Frontal cortex (tissue), 4 donors: Measurements from ENCODE around the gene PCDHB6. TPM values are rescaled to one million over a fixed set of nuclear protein-coding genes. Genes with fewer than 3 reads are reported as not detected.
"Not testable (repeated sequence)": the region's sequence is repeated elsewhere in the genome, so short reads cannot be mapped to it uniquely, and the experiment has no call there.

ENCODE experiments used
- DNase-seq, 2 donors: peaks; one replicate each; pipeline ENCODE4 v3.0.0; 2012; ENCODE audit warnings: low spot score in 2 of 2
- FAIRE-seq: peaks from 2 replicates; lab custom pipeline; 2012; peaks lifted over from hg19 to GRCh38; lab: Jason Lieb, UNC
- total RNA-seq: library from RNA; depleted of rRNA; stranded (reverse); fragments of >200 nt; gene quantifications from one replicate; pipeline ENCODE4 v1.2.3, GENCODE V29; 2014
- donor health status: control.
- donor health status: control.
- donor health status: control.

PCDHB6 gene
- 3.3 TPM for total RNA-seq

GRCh38 chr5:141149812-141150211, at the start of gene PCDHB6:
TSS of gene PCDHB6 (plus strand) at chr5:141150057. CDS start at chr5:141150258, 201 bp downstream.
- FAIRE-seq (no peak), DNase-seq (no peak)

GRCh38 chr5:141100243-141100805, 49.5 kb upstream of the PCDHB6 start, which contains the start of gene PCDHB3:
TSS of gene PCDHB3 (plus strand) at chr5:141100473. CDS start at chr5:141100650, 177 bp downstream.
- FAIRE-seq: no peak
- no peak for DNase-seq

GRCh38 chr5:141101059-141101458, 48.8 kb upstream of the PCDHB6 start:
- FAIRE-seq (no peak), DNase-seq (no peak)

- DNase-seq, FAIRE-seq: not testable (repeated sequence)
These were observed 47.8 kb upstream of the PCDHB6 start for GRCh38 chr5:141102070-141102469.

- DNase-seq, FAIRE-seq: not testable (repeated sequence)
These were observed 47.4 kb upstream of the PCDHB6 start for GRCh38 chr5:141102471-141102870.

- DNase-seq (no peak), FAIRE-seq (no peak)
These were observed 44.5 kb upstream of the PCDHB6 start for GRCh38 chr5:141105350-141105749.

GRCh38 chr5:141119250-141119649, 30.6 kb upstream of the PCDHB6 start:
- no peak for DNase-seq
- no peak for FAIRE-seq

GRCh38 chr5:141121563-141121962, 28.3 kb upstream of the PCDHB6 start, which contains the start of gene PCDHB4:
TSS of gene PCDHB4 (plus strand) at chr5:141121818. CDS start at chr5:141121999, 181 bp downstream.
- DNase-seq (no peak), FAIRE-seq (no peak)

GRCh38 chr5:141121985-141122384, 27.9 kb upstream of the PCDHB6 start:
- DNase-seq (no peak), FAIRE-seq (no peak)

- FAIRE-seq, DNase-seq: not testable (repeated sequence)
These were observed 26.3 kb upstream of the PCDHB6 start for GRCh38 chr5:141123396-141124135.

GRCh38 chr5:141127305-141127704, 22.6 kb upstream of the PCDHB6 start:
- DNase-seq: no peak

GRCh38 chr5:141135030-141135717, 14.7 kb upstream of the PCDHB6 start, which contains the start of gene PCDHB5:
TSS of gene PCDHB5 (plus strand) at chr5:141135206. CDS start at chr5:141135435, 229 bp downstream.
- no peak for FAIRE-seq
- DNase-seq: no peak

More at GRCh38 chr5:141127305-141127704, 22.6 kb upstream of the PCDHB6 start:
- FAIRE-seq: no peak

GRCh38 chr5:141135718-141136266, 14.1 kb upstream of the PCDHB6 start:
- DNase-seq (no peak), FAIRE-seq (no peak)

GRCh38 chr5:141137346-141137745, 12.5 kb upstream of the PCDHB6 start:
- DNase-seq, FAIRE-seq: not testable (repeated sequence)

- DNase-seq: no peak
- no peak for FAIRE-seq
These were observed 551 bp downstream of the PCDHB6 start for GRCh38 chr5:141150224-141150992.

- DNase-seq (no peak), FAIRE-seq (no peak)
These were observed 1.1 kb downstream of the PCDHB6 start for GRCh38 chr5:141150993-141151325.

GRCh38 chr5:141151632-141152031, 1.8 kb downstream of the PCDHB6 start:
- DNase-seq, FAIRE-seq: not testable (repeated sequence)

- DNase-seq, FAIRE-seq: not testable (repeated sequence)
These were observed 2.2 kb downstream of the PCDHB6 start for GRCh38 chr5:141152096-141152495.

GRCh38 chr5:141155540-141156374, 5.9 kb downstream of the PCDHB6 start:
- DNase-seq (no peak), FAIRE-seq (no peak)
